Mammary epithelial cell (primary cell): Measurements from ENCODE around the gene DNAJC6.

Experiments
- EZH2 ChIP-seq: IDR thresholded peaks from 2 replicates; pipeline ENCODE4 v1.6.1; 2012; ENCODE audit warnings: low read length, inconsistent platforms, borderline replicate concordance
- TF ChIP-seq, protein P1 (sequence below), 2 donors: IDR thresholded peaks in 1 of 2; conservative IDR thresholded peaks in 1 of 2; 2 replicates each; pipeline ENCODE4 v1.5.1; 2011 to 2012; ENCODE audit warnings: inconsistent platforms in 2 of 2, low read length in 2 of 2, mild to moderate bottlenecking in 2 of 2, control low read depth in 1 of 2, low read depth in 1 of 2; ENCODE audit not compliant: insufficient read depth in 1 of 2; ENCODE audit errors: extremely low read depth in 1 of 2

DNA sequence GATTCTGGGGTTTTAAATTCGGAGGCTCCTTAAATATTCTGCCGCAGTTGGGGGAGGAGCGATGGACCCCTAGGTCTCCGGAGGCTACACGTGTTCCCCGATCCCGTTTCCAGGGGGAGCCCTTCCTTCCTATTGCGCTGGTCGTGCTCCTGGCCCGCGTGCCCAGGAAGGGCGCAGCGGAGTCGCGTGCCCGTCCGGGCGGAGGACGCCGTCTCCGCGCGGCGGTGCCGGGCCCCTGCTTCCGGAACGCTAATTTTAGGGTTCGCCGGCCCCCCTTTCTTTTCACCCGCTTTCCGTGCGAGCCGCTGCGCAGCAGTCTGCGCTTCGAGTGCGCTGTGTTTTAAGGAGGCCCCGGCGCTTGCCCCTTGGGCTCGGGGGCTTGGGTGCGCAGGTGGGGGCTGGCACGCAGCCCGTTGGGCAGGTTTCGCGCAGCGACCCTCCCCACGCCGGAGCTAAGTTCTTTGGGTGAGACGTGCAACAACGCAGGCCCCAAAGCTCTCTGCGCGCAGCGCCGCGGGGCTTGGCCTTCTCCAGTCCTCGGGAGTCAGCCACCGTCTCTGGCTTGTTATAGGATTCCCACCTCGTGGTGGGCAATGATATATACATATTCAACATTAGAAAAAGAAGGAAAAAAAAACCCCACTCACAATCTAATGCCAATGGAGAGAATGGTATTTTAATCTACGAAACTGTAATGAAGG is 43.5 kb upstream of the DNAJC6 start:
- TF ChIP-seq, protein P1, sequence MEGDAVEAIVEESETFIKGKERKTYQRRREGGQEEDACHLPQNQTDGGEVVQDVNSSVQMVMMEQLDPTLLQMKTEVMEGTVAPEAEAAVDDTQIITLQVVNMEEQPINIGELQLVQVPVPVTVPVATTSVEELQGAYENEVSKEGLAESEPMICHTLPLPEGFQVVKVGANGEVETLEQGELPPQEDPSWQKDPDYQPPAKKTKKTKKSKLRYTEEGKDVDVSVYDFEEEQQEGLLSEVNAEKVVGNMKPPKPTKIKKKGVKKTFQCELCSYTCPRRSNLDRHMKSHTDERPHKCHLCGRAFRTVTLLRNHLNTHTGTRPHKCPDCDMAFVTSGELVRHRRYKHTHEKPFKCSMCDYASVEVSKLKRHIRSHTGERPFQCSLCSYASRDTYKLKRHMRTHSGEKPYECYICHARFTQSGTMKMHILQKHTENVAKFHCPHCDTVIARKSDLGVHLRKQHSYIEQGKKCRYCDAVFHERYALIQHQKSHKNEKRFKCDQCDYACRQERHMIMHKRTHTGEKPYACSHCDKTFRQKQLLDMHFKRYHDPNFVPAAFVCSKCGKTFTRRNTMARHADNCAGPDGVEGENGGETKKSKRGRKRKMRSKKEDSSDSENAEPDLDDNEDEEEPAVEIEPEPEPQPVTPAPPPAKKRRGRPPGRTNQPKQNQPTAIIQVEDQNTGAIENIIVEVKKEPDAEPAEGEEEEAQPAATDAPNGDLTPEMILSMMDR (conservative IDR thresholded peaks at IDR 0.05 in 1 of 2, IDR thresholded peaks at IDR 0.05 in 1 of 2; ENCODE audit: extremely low read depth in 1 of 2, insufficient read depth in 1 of 2, low read depth in 1 of 2, low read length in 2 of 2) = peak; percentile 8 to 55
- TF ChIP-seq EZH2 = no peak
